Smooth muscle cell (in vitro differentiated cells): ENCODE data around the gene MAN2A2. TPM values are rescaled to one million over a fixed set of nuclear protein-coding genes. Genes with fewer than 3 reads are reported as not detected.

ENCODE experiments used
- DNase-seq: peaks from one replicate; lab custom pipeline; 2025; ENCODE audit not compliant: unreplicated experiment; lab: John Stamatoyannopoulos, UW
- H2AFZ ChIP-seq: fragments of 200-600 bp; sonication (generic); 2 replicates; pipeline ENCODE4 v1.6.0; 2016; ENCODE audit warnings: antibody characterized with exemption, low read depth, mild to moderate bottlenecking
- H3F3A ChIP-seq: fragments of 200-600 bp; sonication (generic); 2 replicates; pipeline ENCODE4 v1.6.0; 2017; ENCODE audit warnings: antibody characterized with exemption, low read depth
- H3K27ac ChIP-seq: fragments of 200-600 bp; sonication (generic); 2 replicates; pipeline ENCODE4 v1.5.1; 2016; ENCODE audit warnings: low read depth, mild to moderate bottlenecking
- H3K27me3 ChIP-seq: fragments of 200-600 bp; sonication (generic); 2 replicates; pipeline ENCODE4 v1.6.1; 2016; ENCODE audit warnings: low read depth, mild to moderate bottlenecking
- H3K36me3 ChIP-seq: fragments of 200-600 bp; sonication (generic); 2 replicates; pipeline ENCODE4 v1.5.1; 2016; ENCODE audit warnings: low read depth
- H3K4me1 ChIP-seq: fragments of 200-600 bp; sonication (generic); 2 replicates; pipeline ENCODE4 v1.5.1; 2016; ENCODE audit warnings: low read depth
- H3K4me2 ChIP-seq: fragments of 200-600 bp; sonication (generic); 2 replicates; pipeline ENCODE4 v1.6.0; 2016; ENCODE audit warnings: mild to moderate bottlenecking
- H3K4me3 ChIP-seq: fragments of 200-600 bp; sonication (generic); 2 replicates; pipeline ENCODE4 v1.5.1; 2016; ENCODE audit warnings: mild to moderate bottlenecking
- H3K79me2 ChIP-seq: fragments of 200-600 bp; sonication (generic); 2 replicates; pipeline ENCODE4 v1.6.0; 2016; ENCODE audit warnings: low read depth, mild to moderate bottlenecking
- H3K9ac ChIP-seq: fragments of 200-600 bp; sonication (generic); 2 replicates; pipeline ENCODE4 v1.6.0; 2016; ENCODE audit warnings: low read depth
- H3K9me3 ChIP-seq: fragments of 200-600 bp; sonication (generic); replicated peaks from 2 replicates; pipeline ENCODE4 v1.5.1; 2016; ENCODE audit warnings: low read depth
- H4K20me1 ChIP-seq: fragments of 200-600 bp; sonication (generic); 2 replicates; pipeline ENCODE4 v1.6.0; 2016; ENCODE audit warnings: low read depth
- WGBS: methylation state at CpG from one replicate; pipeline ENCODE4 v1.1.7; 2016; ENCODE audit warnings: low lambda C conversion rate; 5-methylcytosine and 5-hydroxymethylcytosine counted together
- polyA plus RNA-seq: library from polyadenylated mRNA; unstranded; fragments of >200 nt; fragmentation: Nextera tagmentation; extraction: Ambion mirVana; gene quantifications from 2 replicates; pipeline ENCODE4 v1.2.1, GENCODE V29; 2016
- total RNA-seq: library from RNA; depleted of rRNA; stranded (reverse); fragments of >200 nt; gene quantifications from 2 replicates; pipeline ENCODE4 v1.2.3, GENCODE V29; 2014
- TF ChIP-seq, protein P1 (sequence below): fragments of 200-600 bp; sonication (generic); IDR thresholded peaks from 2 replicates; pipeline ENCODE4 v1.5.1; 2017; ENCODE audit warnings: borderline replicate concordance, mild to moderate bottlenecking, antibody characterized with exemption; ENCODE audit not compliant: insufficient read depth, poor library complexity, severe bottlenecking

The MAN2A2 gene
- total and polyA plus RNA-seq, 2 experiments from 2014 or later: 9.7 to 11.0 TPM

DNA sequence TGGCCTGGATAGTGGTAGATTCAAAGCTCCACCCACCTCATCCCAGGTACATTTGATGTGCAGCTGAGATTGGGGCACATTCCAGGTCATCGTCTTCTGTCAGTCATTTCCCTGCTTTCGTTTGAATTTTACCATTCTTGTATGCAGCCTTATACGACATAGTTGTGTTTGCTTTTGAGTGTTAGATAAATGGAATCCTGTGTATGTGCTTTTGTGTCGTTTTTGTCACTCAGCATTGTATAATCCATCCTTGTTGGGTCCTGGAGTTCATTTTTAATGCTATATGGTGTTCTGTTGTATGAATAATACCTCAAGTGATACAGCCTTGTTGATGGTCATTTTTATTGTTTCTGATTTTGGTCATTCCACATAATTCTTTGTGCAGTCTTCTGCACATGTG lies 58.9 kb downstream of the MAN2A2 start:
- Histone ChIP-seq H3K27me3 (no peaks in the 10 kb centered on the region), H4K20me1 (no peaks in the 10 kb centered on the region), H3K9ac (no peak overlapping the region), H3K79me2 (no peaks in the 10 kb centered on the region), H2AFZ (no peak overlapping the region), H3K9me3 (no peaks in the 10 kb centered on the region), H3K4me3 (no peak overlapping the region), H3K4me1 (peaks cover 9% of the 10 kb centered on the region), H3K4me2 (no peak overlapping the region), H3K27ac (no peak overlapping the region), H3K36me3 (no peaks in the 10 kb centered on the region), H3F3A (no peaks in the 10 kb centered on the region)
- WGBS: 94% methylated on average over 4 of the region's 4 CpGs
- TF ChIP-seq, protein P1, sequence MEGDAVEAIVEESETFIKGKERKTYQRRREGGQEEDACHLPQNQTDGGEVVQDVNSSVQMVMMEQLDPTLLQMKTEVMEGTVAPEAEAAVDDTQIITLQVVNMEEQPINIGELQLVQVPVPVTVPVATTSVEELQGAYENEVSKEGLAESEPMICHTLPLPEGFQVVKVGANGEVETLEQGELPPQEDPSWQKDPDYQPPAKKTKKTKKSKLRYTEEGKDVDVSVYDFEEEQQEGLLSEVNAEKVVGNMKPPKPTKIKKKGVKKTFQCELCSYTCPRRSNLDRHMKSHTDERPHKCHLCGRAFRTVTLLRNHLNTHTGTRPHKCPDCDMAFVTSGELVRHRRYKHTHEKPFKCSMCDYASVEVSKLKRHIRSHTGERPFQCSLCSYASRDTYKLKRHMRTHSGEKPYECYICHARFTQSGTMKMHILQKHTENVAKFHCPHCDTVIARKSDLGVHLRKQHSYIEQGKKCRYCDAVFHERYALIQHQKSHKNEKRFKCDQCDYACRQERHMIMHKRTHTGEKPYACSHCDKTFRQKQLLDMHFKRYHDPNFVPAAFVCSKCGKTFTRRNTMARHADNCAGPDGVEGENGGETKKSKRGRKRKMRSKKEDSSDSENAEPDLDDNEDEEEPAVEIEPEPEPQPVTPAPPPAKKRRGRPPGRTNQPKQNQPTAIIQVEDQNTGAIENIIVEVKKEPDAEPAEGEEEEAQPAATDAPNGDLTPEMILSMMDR: no peak
- DNase-seq: no peak

DNA sequence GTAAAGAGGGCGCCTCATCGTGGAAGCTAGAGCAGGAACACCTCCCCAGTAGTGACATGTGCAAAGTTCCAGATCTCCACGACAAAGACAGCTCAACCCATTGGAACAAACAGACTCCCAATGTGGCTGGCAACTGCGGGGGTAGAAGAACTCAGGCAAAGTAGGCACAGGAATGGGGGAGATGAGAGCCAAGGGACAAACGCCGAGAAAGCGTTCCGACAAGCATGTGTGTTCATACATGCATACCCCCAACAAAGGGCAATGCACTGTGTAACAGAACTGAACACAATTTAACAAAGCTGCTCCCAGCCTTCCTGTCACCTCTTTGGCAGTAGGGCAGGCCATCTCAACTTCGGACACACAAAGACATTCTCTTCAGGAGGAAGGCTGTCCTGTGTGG lies 63.2 kb downstream of the MAN2A2 start:
- Histone ChIP-seq H3K4me1 (no peaks in the 10 kb centered on the region), H3K4me2 (no peak overlapping the region), H3K9me3 (no peaks in the 10 kb centered on the region), H3K27ac (no peak overlapping the region), H3K4me3 (no peak overlapping the region), H3K9ac (no peak overlapping the region), H3K79me2 (no peaks in the 10 kb centered on the region), H3F3A (no peaks in the 10 kb centered on the region), H4K20me1 (no peaks in the 10 kb centered on the region), H3K36me3 (no peaks in the 10 kb centered on the region), H3K27me3 (no peaks in the 10 kb centered on the region), H2AFZ (no peak overlapping the region)
- 91% methylated on average over 9 of the region's 9 CpGs for WGBS
- TF ChIP-seq, protein P1: no peak
- DNase-seq: no peak

DNA sequence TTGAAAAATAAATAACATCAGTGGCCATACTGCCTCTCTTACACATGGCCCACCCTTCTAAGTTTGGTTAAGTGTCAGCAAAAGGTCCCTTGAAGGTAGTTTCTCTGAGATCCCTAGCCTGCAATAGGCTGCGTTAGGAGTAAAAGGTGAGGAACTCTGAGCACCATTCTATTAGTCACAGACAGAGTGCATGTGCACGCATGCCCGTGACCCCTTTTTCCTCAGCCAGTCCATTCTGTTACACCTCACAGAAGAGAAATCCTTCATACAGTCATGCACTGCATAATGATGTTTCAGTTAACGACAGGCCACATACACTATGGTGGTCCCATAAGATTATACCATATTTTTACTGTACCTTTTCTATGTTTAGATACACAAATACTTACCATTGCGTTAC lies 64.1 kb downstream of the MAN2A2 start:
- H3K4me2 ChIP-seq: no peak overlapping the region
- no peaks in the 10 kb centered on the region for H3K9me3 ChIP-seq
- H3K36me3 ChIP-seq: no peaks in the 10 kb centered on the region
- H2AFZ ChIP-seq: no peak overlapping the region
- no peak overlapping the region for H3K27ac ChIP-seq
- H3K27me3 ChIP-seq: no peaks in the 10 kb centered on the region
- TF ChIP-seq, protein P1: no peak
- no peak overlapping the region for H3K9ac ChIP-seq
- H3K79me2 ChIP-seq: no peaks in the 10 kb centered on the region
- no peaks in the 10 kb centered on the region for H3F3A ChIP-seq
- no peaks in the 10 kb centered on the region for H3K4me1 ChIP-seq
- H3K4me3 ChIP-seq: no peak overlapping the region
- DNase-seq: no peak
- 85% methylated on average over 5 of the region's 5 CpGs for WGBS
- H4K20me1 ChIP-seq: no peaks in the 10 kb centered on the region

DNA sequence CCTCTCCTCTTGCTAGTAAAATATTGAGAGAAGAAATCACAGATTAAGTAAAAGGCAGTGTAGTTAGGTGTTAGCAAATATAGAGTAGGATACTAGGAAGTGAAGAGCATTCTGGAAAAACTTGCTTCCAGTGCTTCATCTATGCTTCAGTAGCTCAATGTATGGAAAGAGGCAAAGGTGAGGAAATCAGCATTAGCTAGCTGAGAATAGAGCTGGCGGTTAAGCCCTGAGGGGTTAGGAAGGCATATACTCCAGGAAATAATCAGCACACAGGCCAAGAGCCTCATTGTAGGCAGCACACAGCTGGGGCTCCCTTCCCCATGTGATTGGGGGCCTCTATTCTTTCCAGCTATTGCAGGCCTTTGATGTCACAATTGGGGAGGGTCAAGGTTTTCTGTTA lies 65.3 kb downstream of the MAN2A2 start:
- Histone ChIP-seq H3K36me3 (no peaks in the 10 kb centered on the region), H3K79me2 (no peaks in the 10 kb centered on the region), H3F3A (no peaks in the 10 kb centered on the region), H4K20me1 (no peaks in the 10 kb centered on the region), H3K27me3 (no peaks in the 10 kb centered on the region), H2AFZ (no peak overlapping the region), H3K4me1 (no peaks in the 10 kb centered on the region), H3K9me3 (no peaks in the 10 kb centered on the region), H3K9ac (no peak overlapping the region), H3K27ac (no peak overlapping the region), H3K4me3 (no peak overlapping the region), H3K4me2 (no peak overlapping the region)
- TF ChIP-seq, protein P1: no peak
- WGBS: 93% methylated on average over 1 of the region's 1 CpG
- no peak for DNase-seq
